GM12874 (cell line): ENCODE data around the gene RNASE11.

Experiments
- CTCF ChIP-seq: IDR thresholded peaks from 2 replicates; pipeline ENCODE4 v1.5.1; 2011; ENCODE audit warnings: low read depth, mild to moderate bottlenecking, control low read depth, low read length, moderate library complexity; ENCODE audit not compliant: insufficient read depth

RNASE11 gene

GRCh38 chr14:20550926-20551325, 36.9 kb downstream of the RNASE11 start:
- no peak for TF ChIP-seq CTCF

- no peak for TF ChIP-seq CTCF
Observed at GRCh38 chr14:20548414-20549158, 39.2 kb downstream of the RNASE11 start.

DNA sequence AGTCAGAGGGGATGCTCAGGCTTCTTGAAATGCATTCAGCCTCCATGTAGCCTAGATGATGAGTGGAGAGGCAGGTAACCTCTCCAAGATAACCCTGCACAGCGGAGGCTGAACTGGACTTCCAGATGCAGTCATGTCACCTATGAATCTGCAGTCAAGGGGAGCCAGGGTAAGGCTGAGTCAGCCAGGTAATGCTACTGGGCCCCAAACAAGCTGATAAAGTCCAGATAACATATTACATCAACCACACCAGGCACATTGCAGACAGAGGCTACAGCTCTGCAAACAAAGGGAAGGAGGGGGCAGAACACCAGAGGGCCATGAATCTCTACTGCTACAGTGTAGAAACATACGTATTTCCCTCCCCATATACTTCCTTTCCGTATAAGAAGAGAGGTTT, 40.9 kb downstream of the RNASE11 start:
- no peak for TF ChIP-seq CTCF

- no peak for TF ChIP-seq CTCF
Observed at GRCh38 chr14:20539906-20540305, 47.9 kb downstream of the RNASE11 start.
